ENCODE measurements around the gene RUNX2. TPM values are rescaled to one million over a fixed set of nuclear protein-coding genes. Genes with fewer than 3 reads are reported as not detected.

RUNX2 gene
- total RNA-seq, 1 donor from 2014 or later: 26.1 TPM

- Histone ChIP-seq H3K4me1 (ENCODE audit: insufficient read depth, low read length) (peaks cover 14% of the 10 kb centered on the region), H3K4me3 (ENCODE audit: insufficient read depth, low read depth, low read length) (no peak overlapping the region), H3K9ac (ENCODE audit: low read length) (no peak overlapping the region), H3K9me3 (ENCODE audit: insufficient read depth, low read depth, low read length) (no peaks in the 10 kb centered on the region), H3K27me3 (ENCODE audit: insufficient read depth, low read length) (no peaks in the 10 kb centered on the region), H3K79me2 (ENCODE audit: insufficient read depth, low read length) (no peaks in the 10 kb centered on the region), H4K20me1 (ENCODE audit: insufficient read depth, low read length) (no peaks in the 10 kb centered on the region), H3K36me3 (ENCODE audit: insufficient read depth, low read length) (no peaks in the 10 kb centered on the region), H3K27ac (ENCODE audit: low read depth, low read length) (no peak overlapping the region), H2AFZ (ENCODE audit: low read depth, low read length) (no peak overlapping the region), H3K4me2 (ENCODE audit: low read length) (no peak overlapping the region)
- no peak overlapping the region for H3K27ac Mint-ChIP-seq (ENCODE audit: unreplicated experiment)
- TF ChIP-seq EZH2 (IDR thresholded peaks at IDR 0.05; ENCODE audit: insufficient read depth, low read length) (no peak), CTCF (IDR thresholded peaks at IDR 0.05; ENCODE audit: insufficient read depth, low read depth, low read length) (no peak)
- no peaks in the 10 kb centered on the region for H3K9me3 Mint-ChIP-seq (ENCODE audit: unreplicated experiment)
- H3K36me3 Mint-ChIP-seq (ENCODE audit: low read depth, unreplicated experiment): peaks cover 7% of the 10 kb centered on the region
- H3K4me3 Mint-ChIP-seq (ENCODE audit: unreplicated experiment): no peak overlapping the region
- peaks cover 30% of the 10 kb centered on the region for H3K4me1 Mint-ChIP-seq (ENCODE audit: low read depth, unreplicated experiment)
- H3K27me3 Mint-ChIP-seq (ENCODE audit: low read depth, unreplicated experiment): no peaks in the 10 kb centered on the region
- no peak for DNase-seq (ENCODE audit: low read depth)
- FAIRE-seq: no peak
Measured at GRCh38 chr6:45645302-45645701, 317.2 kb downstream of the RUNX2 start.

GRCh38 chr6:45647341-45648261, 319.5 kb downstream of the RUNX2 start:
- H4K20me1 ChIP-seq (ENCODE audit: insufficient read depth, low read length): no peaks in the 10 kb centered on the region
- H3K9ac ChIP-seq (ENCODE audit: low read length): no peak overlapping the region
- H3K27ac ChIP-seq (ENCODE audit: low read depth, low read length): no peak overlapping the region
- Mint-ChIP-seq H3K4me1 (ENCODE audit: low read depth, unreplicated experiment) (peaks cover 49% of the 10 kb centered on the region), H3K27me3 (ENCODE audit: low read depth, unreplicated experiment) (no peaks in the 10 kb centered on the region), H3K36me3 (ENCODE audit: low read depth, unreplicated experiment) (peaks cover 7% of the 10 kb centered on the region), H3K27ac (ENCODE audit: unreplicated experiment) (peak overlapping the region; percentile 89), H3K9me3 (ENCODE audit: unreplicated experiment) (no peaks in the 10 kb centered on the region), H3K4me3 (ENCODE audit: unreplicated experiment) (no peak overlapping the region)
- FAIRE-seq (no peak), DNase-seq (ENCODE audit: low read depth) (no peak)
- TF ChIP-seq EZH2 (IDR thresholded peaks at IDR 0.05; ENCODE audit: insufficient read depth, low read length): no peak
- no peak for TF ChIP-seq CTCF (IDR thresholded peaks at IDR 0.05; ENCODE audit: insufficient read depth, low read depth, low read length)
- peaks cover 4% of the 10 kb centered on the region for H3K79me2 ChIP-seq (ENCODE audit: insufficient read depth, low read length)
- no peak overlapping the region for H2AFZ ChIP-seq (ENCODE audit: low read depth, low read length)
- H3K4me3 ChIP-seq (ENCODE audit: insufficient read depth, low read depth, low read length): no peak overlapping the region
- H3K4me2 ChIP-seq (ENCODE audit: low read length): no peak overlapping the region
- no peaks in the 10 kb centered on the region for H3K9me3 ChIP-seq (ENCODE audit: insufficient read depth, low read depth, low read length)
- H3K36me3 ChIP-seq (ENCODE audit: insufficient read depth, low read length): no peaks in the 10 kb centered on the region
- H3K4me1 ChIP-seq (ENCODE audit: insufficient read depth, low read length): peaks cover 27% of the 10 kb centered on the region
- no peaks in the 10 kb centered on the region for H3K27me3 ChIP-seq (ENCODE audit: insufficient read depth, low read length)

- no peaks in the 10 kb centered on the region for H3K36me3 ChIP-seq (ENCODE audit: insufficient read depth, low read length)
- peaks cover 7% of the 10 kb centered on the region for H3K79me2 ChIP-seq (ENCODE audit: insufficient read depth, low read length)
- no peaks in the 10 kb centered on the region for H3K9me3 ChIP-seq (ENCODE audit: insufficient read depth, low read depth, low read length)
- DNase-seq (ENCODE audit: low read depth) (no peak), FAIRE-seq (no peak)
- no peak overlapping the region for H3K4me3 Mint-ChIP-seq (ENCODE audit: unreplicated experiment)
- H3K9ac ChIP-seq (ENCODE audit: low read length): no peak overlapping the region
- no peak overlapping the region for H2AFZ ChIP-seq (ENCODE audit: low read depth, low read length)
- H3K4me3 ChIP-seq (ENCODE audit: insufficient read depth, low read depth, low read length): no peak overlapping the region
- peak overlapping the region; percentile 89 for H3K27ac Mint-ChIP-seq (ENCODE audit: unreplicated experiment)
- H4K20me1 ChIP-seq (ENCODE audit: insufficient read depth, low read length): no peaks in the 10 kb centered on the region
- TF ChIP-seq EZH2 (IDR thresholded peaks at IDR 0.05; ENCODE audit: insufficient read depth, low read length) (no peak), CTCF (IDR thresholded peaks at IDR 0.05; ENCODE audit: insufficient read depth, low read depth, low read length) (no peak)
- H3K4me2 ChIP-seq (ENCODE audit: low read length): no peak overlapping the region
- H3K27ac ChIP-seq (ENCODE audit: low read depth, low read length): no peak overlapping the region
- H3K9me3 Mint-ChIP-seq (ENCODE audit: unreplicated experiment): peaks cover 1% of the 10 kb centered on the region
- no peaks in the 10 kb centered on the region for H3K27me3 Mint-ChIP-seq (ENCODE audit: low read depth, unreplicated experiment)
- H3K4me1 ChIP-seq (ENCODE audit: insufficient read depth, low read length): peaks cover 27% of the 10 kb centered on the region
- peaks cover 53% of the 10 kb centered on the region for H3K4me1 Mint-ChIP-seq (ENCODE audit: low read depth, unreplicated experiment)
- peaks cover 7% of the 10 kb centered on the region for H3K36me3 Mint-ChIP-seq (ENCODE audit: low read depth, unreplicated experiment)
- no peaks in the 10 kb centered on the region for H3K27me3 ChIP-seq (ENCODE audit: insufficient read depth, low read length)
Measured at GRCh38 chr6:45648262-45648620, 320.1 kb downstream of the RUNX2 start.
